Liver (tissue), 9 donors: ENCODE data around the gene GRIN3B. TPM values are rescaled to one million over a fixed set of nuclear protein-coding genes. Genes with fewer than 3 reads are reported as not detected.

Experiments used
- DNase-seq: peaks from one replicate; pipeline ENCODE4 v3.0.0-alpha.2; 2017; ENCODE audit warnings: low spot score
- H3K27ac ChIP-seq, 2 donors: one replicate each; pipeline ENCODE4 v1.7.0; 2013; ENCODE audit warnings: inconsistent platforms in 2 of 2, low read length in 2 of 2, control low read depth in 1 of 2, low read depth in 1 of 2, mild to moderate bottlenecking in 1 of 2
- H3K27me3 ChIP-seq, 4 donors: one replicate each; pipeline versions ENCODE4 v1.6.1 to v1.7.0; 2013; ENCODE audit warnings: low read length in 3 of 4, inconsistent platforms in 1 of 4, mild to moderate bottlenecking in 1 of 4, moderate library complexity in 1 of 4; ENCODE audit not compliant: control insufficient read depth in 4 of 4, insufficient read depth in 4 of 4
- H3K36me3 ChIP-seq, 4 donors: one replicate each; pipeline versions ENCODE4 v1.6.1 to v1.7.0; 2013; ENCODE audit warnings: low read length in 3 of 4, mild to moderate bottlenecking in 3 of 4, low read depth in 1 of 4, moderate library complexity in 1 of 4; ENCODE audit not compliant: control insufficient read depth in 4 of 4, insufficient read depth in 3 of 4
- H3K4me1 ChIP-seq, 4 donors: one replicate each; pipeline versions ENCODE4 v1.6.1 to v1.7.0; 2013; ENCODE audit warnings: low read length in 3 of 4, mild to moderate bottlenecking in 3 of 4, moderate library complexity in 1 of 4; ENCODE audit not compliant: control insufficient read depth in 4 of 4, insufficient read depth in 4 of 4
- H3K4me3 ChIP-seq, 3 donors: one replicate each; pipeline versions ENCODE4 v1.6.1 to v1.7.0; 2013; ENCODE audit warnings: low read length in 3 of 3, control low read depth in 1 of 3, low read depth in 1 of 3, mild to moderate bottlenecking in 1 of 3
- H3K9ac ChIP-seq, 2 donors: one replicate each; pipeline ENCODE4 v1.7.0; 2013; ENCODE audit warnings: low read length in 2 of 2, mild to moderate bottlenecking in 2 of 2, moderate library complexity in 2 of 2, control low read depth in 1 of 2, low read depth in 1 of 2
- H3K9me3 ChIP-seq, 4 donors: one replicate each; pipeline versions ENCODE4 v1.6.1 to v1.7.0; 2013; ENCODE audit warnings: low read length in 3 of 4; ENCODE audit not compliant: control insufficient read depth in 4 of 4
- EGR1 ChIP-seq, 2 donors: IDR thresholded peaks; 2 replicates each; pipeline ENCODE4 v1.6.1; 2016 to 2018; ENCODE audit warnings: antibody characterized with exemption in 2 of 2, low read depth in 2 of 2
- FOXA1 ChIP-seq: IDR thresholded peaks from 2 replicates; pipeline ENCODE4 v1.6.1; 2016; ENCODE audit warnings: antibody characterized with exemption
- FOXA2 ChIP-seq: IDR thresholded peaks from 2 replicates; pipeline ENCODE4 v1.6.1; 2016; ENCODE audit warnings: antibody characterized with exemption
- GABPA ChIP-seq, 2 donors: IDR thresholded peaks in 1 of 2; conservative IDR thresholded peaks in 1 of 2; 2 replicates each; pipeline ENCODE4 v1.6.1; 2016; ENCODE audit warnings: antibody characterized with exemption in 2 of 2, mild to moderate bottlenecking in 1 of 2, moderate library complexity in 1 of 2
- HNF4A ChIP-seq, 2 donors: conservative IDR thresholded peaks; 2 replicates each; pipeline ENCODE4 v1.6.1; 2016; ENCODE audit warnings: antibody characterized with exemption in 2 of 2, mild to moderate bottlenecking in 2 of 2
- HNF4G ChIP-seq: IDR thresholded peaks from 2 replicates; pipeline ENCODE4 v1.6.1; 2016; ENCODE audit warnings: antibody characterized with exemption
- JUND ChIP-seq, 2 donors: IDR thresholded peaks; 2 replicates each; pipeline ENCODE4 v1.6.1; 2016; ENCODE audit warnings: antibody characterized with exemption in 2 of 2
- NR2F2 ChIP-seq: IDR thresholded peaks from 2 replicates; pipeline ENCODE4 v1.6.1; 2016; ENCODE audit warnings: antibody characterized with exemption
- RAD21 ChIP-seq, 2 donors: IDR thresholded peaks; 2 replicates each; pipeline ENCODE4 v1.6.1; 2016; ENCODE audit warnings: antibody characterized with exemption in 2 of 2, mild to moderate bottlenecking in 2 of 2
- RXRA ChIP-seq, 2 donors: IDR thresholded peaks; 2 replicates each; pipeline ENCODE4 v1.6.1; 2017 to 2018; ENCODE audit warnings: antibody characterized with exemption in 2 of 2, mild to moderate bottlenecking in 1 of 2
- SP1 ChIP-seq: IDR thresholded peaks from 2 replicates; pipeline ENCODE4 v1.6.1; 2018; ENCODE audit warnings: antibody characterized with exemption, mild to moderate bottlenecking
- TAF1 ChIP-seq: conservative IDR thresholded peaks from 2 replicates; pipeline ENCODE4 v1.6.1; 2016; ENCODE audit warnings: antibody characterized with exemption, mild to moderate bottlenecking
- YY1 ChIP-seq: IDR thresholded peaks from 2 replicates; pipeline ENCODE4 v1.6.1; 2016; ENCODE audit warnings: antibody characterized with exemption, mild to moderate bottlenecking
- ZBTB33 ChIP-seq: IDR thresholded peaks from 2 replicates; pipeline ENCODE4 v1.6.1; 2016; ENCODE audit warnings: antibody characterized with exemption
- WGBS: extraction: QIAGEN DNeasy Blood & Tissue Kit; methylation state at CpG from one replicate; pipeline ENCODE4 v1.1.7; 2013; 5-methylcytosine and 5-hydroxymethylcytosine counted together
- polyA plus RNA-seq, 2 donors: library from polyadenylated mRNA; stranded (reverse) in 1 of 2; unstranded in 1 of 2; fragments of 200-250 nt in 1 of 2; fragments of >200 nt in 1 of 2; fragmentation: Nextera tagmentation in 1 of 2; extraction: Ambion mirVana in 1 of 2; gene quantifications; one replicate each; pipeline versions ENCODE4 v1.2.1 to v1.2.3, GENCODE V29; 2013 to 2015
- total RNA-seq, 2 donors: library from RNA; depleted of rRNA; stranded (reverse); fragments of >200 nt; gene quantifications; one replicate each; pipeline ENCODE4 v1.2.3, GENCODE V29; 2014
- TF ChIP-seq, protein P1 (sequence below): IDR thresholded peaks from 2 replicates; pipeline ENCODE4 v1.6.1; 2016; ENCODE audit warnings: antibody characterized with exemption
- TF ChIP-seq, protein P2 (sequence below): fragments of 150-350 bp; IDR thresholded peaks from 2 replicates; pipeline ENCODE4 v1.5.1; 2017; ENCODE audit warnings: improper control_type of control experiment, low read depth, low read length; ENCODE audit not compliant: missing input control
- TF ChIP-seq, protein P3 (sequence below): IDR thresholded peaks from 2 replicates; pipeline ENCODE4 v1.6.1; 2016; ENCODE audit warnings: antibody characterized with exemption
- TF ChIP-seq, protein P4 (sequence below): IDR thresholded peaks from 2 replicates; pipeline ENCODE4 v1.6.1; 2016; ENCODE audit warnings: antibody characterized with exemption, mild to moderate bottlenecking
- donor health status: healthy.
- donor health status: healthy.
- donor health status: healthy.
- donor health status: healthy.
- donor health status: healthy.

Gene GRIN3B
- total and polyA plus RNA-seq, 4 donors: 0.05 TPM; not detected in 3

- H3K4me3 ChIP-seq: peak overlapping the region in 2 of 3 donors; percentile 36 to 69
- H3K36me3 ChIP-seq: peaks cover 0 to 2% (median 0%) of the 10 kb centered on the region in 4 donors
- H3K9ac ChIP-seq: peak overlapping the region in 1 of 2 donors; percentile 43
Observed at GRCh38 chr19:1040476-1041271, 40.5 kb downstream of the GRIN3B start.

DNA sequence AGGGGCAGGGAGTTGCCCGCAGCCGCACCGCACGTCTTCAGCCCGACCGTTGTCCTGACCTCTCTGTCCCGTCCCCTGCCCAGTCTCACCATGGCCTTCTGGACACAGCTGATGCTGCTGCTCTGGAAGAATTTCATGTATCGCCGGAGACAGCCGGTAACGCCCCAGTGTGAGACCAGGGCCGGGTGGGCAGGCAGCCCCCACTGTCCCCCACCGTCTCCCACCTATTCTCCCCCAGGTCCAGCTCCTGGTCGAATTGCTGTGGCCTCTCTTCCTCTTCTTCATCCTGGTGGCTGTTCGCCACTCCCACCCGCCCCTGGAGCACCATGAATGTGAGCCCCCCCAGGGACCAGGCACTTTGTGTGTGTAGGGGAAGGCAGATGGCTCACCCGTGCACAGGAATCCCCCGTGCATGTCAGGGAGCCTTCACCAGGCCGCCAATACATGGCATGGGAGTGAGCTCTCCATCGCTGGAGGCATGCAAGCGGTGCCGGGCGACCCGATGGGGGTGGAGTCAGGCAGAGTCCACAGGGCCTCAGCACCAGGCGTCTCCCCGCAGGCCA lies 41.1 kb downstream of the GRIN3B start:
- Histone ChIP-seq H3K4me3 (peak overlapping the region in 1 of 3 donors; percentile 69), H3K27me3 (no peaks in the 10 kb centered on the region), H3K9ac (no peak overlapping the region), H3K4me1 (peaks cover 5 to 24% (median 16%) of the 10 kb centered on the region in 4 donors), H3K9me3 (no peaks in the 10 kb centered on the region), H3K36me3 (peaks cover 0 to 1% (median 0%) of the 10 kb centered on the region in 4 donors), H3K27ac (peak overlapping the region in 1 of 2 donors; percentile 56)
- DNase-seq: no peak
- TF ChIP-seq GABPA (IDR thresholded peaks at IDR 0.05 in 1 of 2, conservative IDR thresholded peaks at IDR 0.05 in 1 of 2): no peak
- no peak for TF ChIP-seq HNF4G
- TF ChIP-seq, protein P1, sequence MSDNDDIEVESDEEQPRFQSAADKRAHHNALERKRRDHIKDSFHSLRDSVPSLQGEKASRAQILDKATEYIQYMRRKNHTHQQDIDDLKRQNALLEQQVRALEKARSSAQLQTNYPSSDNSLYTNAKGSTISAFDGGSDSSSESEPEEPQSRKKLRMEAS: no peak
- no peak for TF ChIP-seq FOXA2
- TF ChIP-seq YY1: no peak
- TF ChIP-seq, protein P2, sequence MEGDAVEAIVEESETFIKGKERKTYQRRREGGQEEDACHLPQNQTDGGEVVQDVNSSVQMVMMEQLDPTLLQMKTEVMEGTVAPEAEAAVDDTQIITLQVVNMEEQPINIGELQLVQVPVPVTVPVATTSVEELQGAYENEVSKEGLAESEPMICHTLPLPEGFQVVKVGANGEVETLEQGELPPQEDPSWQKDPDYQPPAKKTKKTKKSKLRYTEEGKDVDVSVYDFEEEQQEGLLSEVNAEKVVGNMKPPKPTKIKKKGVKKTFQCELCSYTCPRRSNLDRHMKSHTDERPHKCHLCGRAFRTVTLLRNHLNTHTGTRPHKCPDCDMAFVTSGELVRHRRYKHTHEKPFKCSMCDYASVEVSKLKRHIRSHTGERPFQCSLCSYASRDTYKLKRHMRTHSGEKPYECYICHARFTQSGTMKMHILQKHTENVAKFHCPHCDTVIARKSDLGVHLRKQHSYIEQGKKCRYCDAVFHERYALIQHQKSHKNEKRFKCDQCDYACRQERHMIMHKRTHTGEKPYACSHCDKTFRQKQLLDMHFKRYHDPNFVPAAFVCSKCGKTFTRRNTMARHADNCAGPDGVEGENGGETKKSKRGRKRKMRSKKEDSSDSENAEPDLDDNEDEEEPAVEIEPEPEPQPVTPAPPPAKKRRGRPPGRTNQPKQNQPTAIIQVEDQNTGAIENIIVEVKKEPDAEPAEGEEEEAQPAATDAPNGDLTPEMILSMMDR: no peak
- TF ChIP-seq RAD21 (IDR thresholded peaks at IDR 0.05): no peak
- no peak for TF ChIP-seq JUND (IDR thresholded peaks at IDR 0.05)
- no peak for TF ChIP-seq ZBTB33
- no peak for TF ChIP-seq FOXA1
- no peak for TF ChIP-seq HNF4A (conservative IDR thresholded peaks at IDR 0.05)
- TF ChIP-seq, protein P3, sequence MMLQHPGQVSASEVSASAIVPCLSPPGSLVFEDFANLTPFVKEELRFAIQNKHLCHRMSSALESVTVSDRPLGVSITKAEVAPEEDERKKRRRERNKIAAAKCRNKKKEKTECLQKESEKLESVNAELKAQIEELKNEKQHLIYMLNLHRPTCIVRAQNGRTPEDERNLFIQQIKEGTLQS: no peak
- TF ChIP-seq TAF1: no peak
- no peak for TF ChIP-seq RXRA (IDR thresholded peaks at IDR 0.05)
- TF ChIP-seq, protein P4, sequence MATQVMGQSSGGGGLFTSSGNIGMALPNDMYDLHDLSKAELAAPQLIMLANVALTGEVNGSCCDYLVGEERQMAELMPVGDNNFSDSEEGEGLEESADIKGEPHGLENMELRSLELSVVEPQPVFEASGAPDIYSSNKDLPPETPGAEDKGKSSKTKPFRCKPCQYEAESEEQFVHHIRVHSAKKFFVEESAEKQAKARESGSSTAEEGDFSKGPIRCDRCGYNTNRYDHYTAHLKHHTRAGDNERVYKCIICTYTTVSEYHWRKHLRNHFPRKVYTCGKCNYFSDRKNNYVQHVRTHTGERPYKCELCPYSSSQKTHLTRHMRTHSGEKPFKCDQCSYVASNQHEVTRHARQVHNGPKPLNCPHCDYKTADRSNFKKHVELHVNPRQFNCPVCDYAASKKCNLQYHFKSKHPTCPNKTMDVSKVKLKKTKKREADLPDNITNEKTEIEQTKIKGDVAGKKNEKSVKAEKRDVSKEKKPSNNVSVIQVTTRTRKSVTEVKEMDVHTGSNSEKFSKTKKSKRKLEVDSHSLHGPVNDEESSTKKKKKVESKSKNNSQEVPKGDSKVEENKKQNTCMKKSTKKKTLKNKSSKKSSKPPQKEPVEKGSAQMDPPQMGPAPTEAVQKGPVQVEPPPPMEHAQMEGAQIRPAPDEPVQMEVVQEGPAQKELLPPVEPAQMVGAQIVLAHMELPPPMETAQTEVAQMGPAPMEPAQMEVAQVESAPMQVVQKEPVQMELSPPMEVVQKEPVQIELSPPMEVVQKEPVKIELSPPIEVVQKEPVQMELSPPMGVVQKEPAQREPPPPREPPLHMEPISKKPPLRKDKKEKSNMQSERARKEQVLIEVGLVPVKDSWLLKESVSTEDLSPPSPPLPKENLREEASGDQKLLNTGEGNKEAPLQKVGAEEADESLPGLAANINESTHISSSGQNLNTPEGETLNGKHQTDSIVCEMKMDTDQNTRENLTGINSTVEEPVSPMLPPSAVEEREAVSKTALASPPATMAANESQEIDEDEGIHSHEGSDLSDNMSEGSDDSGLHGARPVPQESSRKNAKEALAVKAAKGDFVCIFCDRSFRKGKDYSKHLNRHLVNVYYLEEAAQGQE: no peak
- no peak for TF ChIP-seq EGR1 (IDR thresholded peaks at IDR 0.05; ENCODE audit: low read depth in 2 of 2)
- TF ChIP-seq NR2F2: no peak
- TF ChIP-seq SP1: no peak
- 45% methylated on average over 26 of the region's 26 CpGs for WGBS

More at GRCh38 chr19:1040476-1041271, 40.5 kb downstream of the GRIN3B start:
- peaks cover 5 to 24% (median 16%) of the 10 kb centered on the region in 4 donors for H3K4me1 ChIP-seq
- 6% methylated on average over 27 of the region's 27 CpGs for WGBS
- H3K27me3 ChIP-seq: no peaks in the 10 kb centered on the region
- peak overlapping the region in 1 of 2 donors; percentile 56 for H3K27ac ChIP-seq
- DNase-seq: peak; percentile 96
- H3K9me3 ChIP-seq: no peaks in the 10 kb centered on the region
- TF ChIP-seq HNF4A (conservative IDR thresholded peaks at IDR 0.05) (no peak), RXRA (IDR thresholded peaks at IDR 0.05) (no peak), YY1 (no peak), JUND (IDR thresholded peaks at IDR 0.05) (no peak), SP1 (peak; percentile 90), HNF4G (no peak), NR2F2 (peak; percentile 34)
- TF ChIP-seq, protein P2: no peak
